T-helper 2 cell treated with Interferon-gamma antibody and Interleukin-4, amounts not matched to agents 5 μg/mL and 100 μg/mL, for 36 hours (primary cell): Measurements from ENCODE around the gene SLC17A5.
"Not testable (repeated sequence)": the region's sequence is repeated elsewhere in the genome, so short reads cannot be mapped to it uniquely, and the experiment has no call there.

Experiments
- DNase-seq: peaks from one replicate; pipeline ENCODE4 v3.0.0; 2021; ENCODE audit warnings: low spot score
- H3K27ac Mint-ChIP-seq: one replicate; pipeline ENCODE4 v1.8.0; 2021; ENCODE audit warnings: mild to moderate bottlenecking, mixed read lengths
- H3K27me3 Mint-ChIP-seq: one replicate; pipeline ENCODE4 v1.8.0; 2021; ENCODE audit warnings: low read depth, mixed read lengths
- H3K36me3 Mint-ChIP-seq: one replicate; pipeline ENCODE4 v1.8.0; 2021; ENCODE audit warnings: low read depth, mixed read lengths
- H3K4me1 Mint-ChIP-seq: one replicate; pipeline ENCODE4 v1.8.0; 2021; ENCODE audit warnings: low read depth, mixed read lengths
- H3K4me3 Mint-ChIP-seq: one replicate; pipeline ENCODE4 v1.8.0; 2022; ENCODE audit warnings: mild to moderate bottlenecking, moderate library complexity, mixed read lengths
- H3K9me3 Mint-ChIP-seq: one replicate; pipeline ENCODE4 v1.8.0; 2021; ENCODE audit warnings: mixed read lengths

SLC17A5 gene

DNA sequence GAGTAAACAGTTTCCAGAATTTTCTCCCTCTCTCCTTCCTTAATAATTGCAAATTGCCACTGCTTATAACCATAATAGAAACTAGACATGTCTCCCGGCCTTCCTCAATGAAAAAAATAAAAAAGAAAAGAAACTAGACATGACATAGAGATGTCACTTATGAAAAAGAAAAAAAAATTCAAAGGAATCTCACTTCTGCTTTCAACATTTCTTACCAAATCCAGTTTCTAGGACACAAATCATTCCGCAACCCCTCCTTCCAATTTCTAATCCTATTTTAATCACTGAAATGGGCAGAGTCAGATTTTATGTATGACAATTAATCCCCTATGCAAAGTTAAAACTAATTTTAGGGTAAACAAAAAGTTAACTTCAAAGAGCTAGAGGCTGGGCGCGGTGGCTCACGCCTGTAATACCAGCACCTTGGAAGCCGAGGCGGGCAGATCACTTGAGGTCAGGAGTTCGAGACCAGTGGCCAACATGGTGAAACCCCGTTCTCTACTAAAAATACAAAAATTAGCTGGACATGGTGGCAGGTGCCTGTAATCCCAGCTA, 92.9 kb downstream of the SLC17A5 start:
- no peaks in the 10 kb centered on the region for H3K9me3 Mint-ChIP-seq
- no peak overlapping the region for H3K4me3 Mint-ChIP-seq
- H3K27ac Mint-ChIP-seq, result no peak overlapping the region
- DNase-seq, result no peak
- H3K27me3 Mint-ChIP-seq, result no peaks in the 10 kb centered on the region
- H3K36me3 Mint-ChIP-seq, result no peaks in the 10 kb centered on the region
- H3K4me1 Mint-ChIP-seq, result peaks cover 3% of the 10 kb centered on the region

- Mint-ChIP-seq H3K4me3 (no peak overlapping the region), H3K27me3 (no peaks in the 10 kb centered on the region), H3K9me3 (no peaks in the 10 kb centered on the region), H3K27ac (no peak overlapping the region), H3K4me1 (peaks cover 3% of the 10 kb centered on the region), H3K36me3 (no peaks in the 10 kb centered on the region)
- DNase-seq, result no peak
Observed at GRCh38 chr6:73560182-73560732, 93.5 kb downstream of the SLC17A5 start.

DNA sequence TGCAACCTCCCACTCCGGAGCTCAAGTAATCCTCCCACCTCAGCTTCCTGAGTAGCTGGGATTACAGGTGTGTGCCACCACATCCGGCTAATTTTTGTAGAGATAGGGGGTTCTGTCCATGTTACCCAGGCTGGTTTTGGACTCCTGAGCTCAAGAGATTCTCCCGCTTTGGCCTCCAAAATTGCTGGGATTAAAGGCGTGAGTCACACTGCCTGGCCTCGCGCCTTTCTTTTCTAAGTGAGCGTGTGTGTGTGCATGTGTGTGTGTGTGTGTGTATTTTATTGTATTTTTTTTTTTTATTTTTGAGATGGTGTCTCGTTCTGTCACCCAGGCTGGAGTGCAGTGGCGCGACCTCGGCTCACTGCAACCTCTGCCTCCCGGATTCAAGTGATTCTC, 94.4 kb downstream of the SLC17A5 start:
- DNase-seq, H3K27me3 Mint-ChIP-seq, H3K4me1 Mint-ChIP-seq, H3K36me3 Mint-ChIP-seq, H3K4me3 Mint-ChIP-seq, H3K9me3 Mint-ChIP-seq, H3K27ac Mint-ChIP-seq: not testable (repeated sequence)

DNA sequence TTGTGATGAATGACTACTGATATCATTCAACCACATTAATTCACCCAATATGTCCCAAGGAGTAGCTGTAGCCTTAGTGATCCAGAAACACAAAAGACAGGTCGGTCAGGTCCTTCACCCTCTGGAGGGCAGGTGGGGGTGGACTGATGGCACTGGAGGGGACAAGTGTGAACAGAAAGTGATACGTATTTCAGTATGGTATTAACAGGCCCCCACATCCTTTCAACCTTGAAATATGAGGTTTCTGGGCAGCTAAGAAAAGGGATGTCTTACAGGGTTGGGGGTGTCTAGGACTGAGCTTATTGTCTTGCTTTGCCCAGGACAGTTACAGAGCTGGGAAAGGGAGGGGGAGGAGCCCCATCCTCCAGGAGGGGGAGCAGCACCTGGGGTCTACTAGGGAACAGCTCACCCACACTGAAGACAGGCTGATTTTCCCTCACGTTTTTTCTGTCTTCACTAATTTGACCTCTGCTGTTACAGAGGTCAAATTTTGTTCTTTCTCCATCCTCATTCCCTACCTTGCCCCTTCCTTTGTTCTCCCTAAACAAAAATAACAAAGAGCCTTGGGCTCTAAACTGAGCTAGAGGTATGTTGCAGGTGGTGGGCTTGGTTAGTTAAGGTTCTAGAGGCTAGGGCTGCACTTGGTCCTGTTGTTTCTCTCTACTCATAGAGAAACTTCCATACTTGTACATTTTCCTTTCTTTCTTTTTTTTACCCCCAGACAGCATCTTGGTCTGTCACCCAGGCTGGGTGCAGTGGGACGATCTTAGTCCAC, 95.0 kb downstream of the SLC17A5 start:
- H3K36me3 Mint-ChIP-seq, result no peaks in the 10 kb centered on the region
- no peak for DNase-seq
- H3K4me1 Mint-ChIP-seq, result peaks cover 3% of the 10 kb centered on the region
- no peak overlapping the region for H3K4me3 Mint-ChIP-seq
- H3K9me3 Mint-ChIP-seq, result no peaks in the 10 kb centered on the region
- no peak overlapping the region for H3K27ac Mint-ChIP-seq
- H3K27me3 Mint-ChIP-seq, result no peaks in the 10 kb centered on the region

DNA sequence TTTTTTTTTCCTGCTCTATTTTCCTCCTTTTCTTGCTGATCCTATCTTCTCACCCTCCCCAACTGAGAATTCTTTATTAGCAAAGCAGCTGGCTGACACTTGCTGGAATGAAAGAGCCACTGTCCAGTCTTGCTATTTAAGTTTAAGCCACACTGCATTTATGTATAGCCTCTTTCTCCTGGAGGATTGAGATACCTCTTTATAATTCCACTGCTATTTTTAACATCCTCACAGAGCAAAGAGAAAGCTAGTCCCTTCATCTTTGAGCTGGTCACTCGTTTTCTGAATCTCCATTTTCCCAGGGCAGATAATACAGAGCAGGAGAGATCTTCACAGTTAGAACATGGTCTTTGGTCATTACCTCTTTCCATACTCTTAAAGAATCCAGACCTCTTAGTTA, 97.0 kb downstream of the SLC17A5 start:
- H3K9me3 Mint-ChIP-seq, result no peaks in the 10 kb centered on the region
- no peak overlapping the region for H3K27ac Mint-ChIP-seq
- no peak for DNase-seq
- no peak overlapping the region for H3K4me3 Mint-ChIP-seq
- H3K4me1 Mint-ChIP-seq, result peaks cover 3% of the 10 kb centered on the region
- no peaks in the 10 kb centered on the region for H3K27me3 Mint-ChIP-seq
- H3K36me3 Mint-ChIP-seq, result no peaks in the 10 kb centered on the region

GRCh38 chr6:73555380-73555949, 98.3 kb downstream of the SLC17A5 start:
- H3K27me3 Mint-ChIP-seq, H3K4me1 Mint-ChIP-seq, DNase-seq, H3K27ac Mint-ChIP-seq, H3K4me3 Mint-ChIP-seq, H3K36me3 Mint-ChIP-seq, H3K9me3 Mint-ChIP-seq: not testable (repeated sequence)

- H3K36me3 Mint-ChIP-seq, H3K9me3 Mint-ChIP-seq, H3K4me1 Mint-ChIP-seq, H3K4me3 Mint-ChIP-seq, H3K27me3 Mint-ChIP-seq, H3K27ac Mint-ChIP-seq, DNase-seq: not testable (repeated sequence)
Observed at GRCh38 chr6:73551115-73551514, 102.7 kb downstream of the SLC17A5 start.

DNA sequence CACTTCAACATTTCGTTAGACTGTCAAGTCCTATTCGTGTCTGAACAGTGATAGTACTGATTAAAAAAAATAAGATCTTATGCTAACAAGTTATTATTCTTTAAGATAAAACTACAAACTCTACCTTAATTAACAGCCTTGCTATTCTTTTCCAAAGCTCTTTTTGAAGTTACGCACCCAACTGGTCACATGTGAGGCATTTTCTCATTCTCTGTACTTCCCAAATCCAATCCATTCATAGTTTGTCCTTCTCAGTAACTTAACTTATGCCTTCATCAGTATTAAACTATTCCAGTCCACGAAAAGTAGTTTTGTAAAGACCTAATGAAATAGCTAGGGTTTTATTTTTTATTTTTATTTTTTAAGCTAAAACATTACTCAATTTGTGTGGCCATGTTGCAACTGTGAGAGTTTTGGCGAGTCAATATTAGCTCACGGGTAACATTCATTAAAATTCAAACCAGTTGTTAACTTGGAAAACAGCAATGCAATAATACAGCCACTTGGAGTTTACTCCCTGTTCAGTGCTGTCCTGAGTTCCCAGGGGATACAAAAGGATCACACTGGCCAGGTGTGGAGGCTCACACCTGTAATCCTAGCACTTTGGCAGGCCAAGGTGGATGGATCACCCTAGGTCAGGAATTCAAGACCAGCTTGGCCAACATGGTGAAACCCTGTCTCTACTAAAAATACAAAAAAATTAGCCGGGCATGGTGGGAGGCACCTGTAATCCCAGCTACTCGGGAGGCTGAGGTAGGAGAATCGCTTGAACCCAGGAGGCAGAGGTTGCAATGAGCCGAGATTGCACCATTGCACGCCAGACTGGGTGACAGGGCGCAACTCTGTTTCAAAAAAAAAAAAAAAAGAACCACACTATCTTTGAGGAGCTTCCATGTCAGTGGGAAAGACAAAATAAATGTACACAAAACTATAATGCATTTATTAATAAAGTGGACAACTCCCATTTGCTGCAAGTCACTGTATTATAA, 105.0 kb downstream of the SLC17A5 start:
- no peak for DNase-seq
- Mint-ChIP-seq H3K4me3 (no peak overlapping the region), H3K36me3 (no peaks in the 10 kb centered on the region), H3K27ac (no peak overlapping the region), H3K27me3 (peaks cover 6% of the 10 kb centered on the region), H3K9me3 (no peaks in the 10 kb centered on the region), H3K4me1 (no peaks in the 10 kb centered on the region)

- Mint-ChIP-seq H3K36me3 (no peaks in the 10 kb centered on the region), H3K27ac (no peak overlapping the region), H3K9me3 (no peaks in the 10 kb centered on the region), H3K4me3 (no peak overlapping the region), H3K4me1 (no peaks in the 10 kb centered on the region), H3K27me3 (peaks cover 6% of the 10 kb centered on the region)
- no peak for DNase-seq
Observed at GRCh38 chr6:73547036-73547435, 106.8 kb downstream of the SLC17A5 start.
